SKM-1 treated with dmso at 0.1 percent for 144 hours (cell line): ENCODE measurements around the gene TP73.
"Not testable (repeated sequence)": the region's sequence is repeated elsewhere in the genome, so short reads cannot be mapped to it uniquely, and the experiment has no call there.

Source experiments
- DNase-seq: peaks from one replicate; lab custom pipeline; 2025; ENCODE audit not compliant: unreplicated experiment; lab: John Stamatoyannopoulos, UW

TP73 gene

GRCh38 chr1:3741566-3742438, 89.5 kb downstream of the TP73 start:
- DNase-seq, result no peak

- no peak for DNase-seq
Measured at GRCh38 chr1:3742439-3743298, 90.4 kb downstream of the TP73 start.

DNA sequence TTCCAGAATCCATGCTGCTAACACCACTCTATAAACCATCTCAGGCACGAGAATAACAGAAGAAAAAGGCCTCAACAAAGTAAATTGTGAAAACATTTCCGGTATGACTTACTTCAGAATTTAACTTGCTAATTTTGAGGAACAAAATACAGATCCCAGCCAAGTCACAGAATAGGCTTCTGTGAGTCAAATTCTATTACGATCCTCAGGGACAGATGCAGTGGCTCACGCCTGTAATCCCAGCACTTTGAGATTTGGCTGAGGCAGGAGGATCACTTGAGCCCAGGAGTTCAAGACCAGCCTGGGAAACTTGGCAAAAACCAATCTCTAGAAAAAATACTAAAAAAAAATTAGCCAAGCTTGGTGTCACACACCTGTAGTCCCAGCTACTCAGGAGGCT, 91.1 kb downstream of the TP73 start:
- DNase-seq, result no peak

GRCh38 chr1:3743826-3744225, 91.5 kb downstream of the TP73 start:
- no peak for DNase-seq

DNA sequence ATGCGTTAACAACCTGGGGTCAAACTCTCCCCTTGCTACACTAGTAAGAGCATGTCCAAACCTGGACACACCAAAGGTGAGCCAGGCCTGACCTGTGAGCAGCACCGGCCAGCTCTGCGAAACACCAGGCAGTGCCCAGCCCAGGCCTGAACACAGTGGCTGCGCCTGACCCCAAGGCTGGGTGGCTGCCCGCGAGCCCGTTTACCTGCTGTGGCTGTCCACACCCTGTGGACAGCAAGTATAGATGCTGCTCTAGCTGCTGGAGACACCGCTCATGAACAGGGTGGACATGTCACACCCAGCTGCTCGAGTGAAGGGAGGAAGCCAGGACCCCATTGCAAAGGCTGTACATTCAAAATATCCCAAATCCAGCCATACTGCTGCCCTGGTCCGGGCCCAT, 92.3 kb downstream of the TP73 start:
- no peak for DNase-seq

DNA sequence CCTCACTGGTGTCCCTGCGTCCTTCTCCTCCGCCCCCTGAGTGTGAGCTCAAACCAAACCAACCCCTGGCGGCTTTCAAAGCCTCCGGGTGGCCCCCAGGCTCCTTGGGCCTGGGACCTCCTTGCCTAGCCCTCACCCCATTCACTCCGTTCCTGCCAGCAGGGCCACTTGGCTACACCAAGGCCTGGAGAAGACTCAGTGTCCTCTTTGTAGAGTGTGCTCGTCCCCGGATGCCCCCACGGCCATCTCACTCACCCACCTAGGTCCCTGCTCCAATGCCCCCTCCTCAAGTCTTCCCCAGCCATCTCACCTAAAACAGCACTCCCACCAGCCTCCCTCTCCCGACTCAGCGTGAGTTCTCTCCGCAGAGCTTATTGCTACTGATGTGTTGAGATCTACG, 92.8 kb downstream of the TP73 start:
- no peak for DNase-seq

DNA sequence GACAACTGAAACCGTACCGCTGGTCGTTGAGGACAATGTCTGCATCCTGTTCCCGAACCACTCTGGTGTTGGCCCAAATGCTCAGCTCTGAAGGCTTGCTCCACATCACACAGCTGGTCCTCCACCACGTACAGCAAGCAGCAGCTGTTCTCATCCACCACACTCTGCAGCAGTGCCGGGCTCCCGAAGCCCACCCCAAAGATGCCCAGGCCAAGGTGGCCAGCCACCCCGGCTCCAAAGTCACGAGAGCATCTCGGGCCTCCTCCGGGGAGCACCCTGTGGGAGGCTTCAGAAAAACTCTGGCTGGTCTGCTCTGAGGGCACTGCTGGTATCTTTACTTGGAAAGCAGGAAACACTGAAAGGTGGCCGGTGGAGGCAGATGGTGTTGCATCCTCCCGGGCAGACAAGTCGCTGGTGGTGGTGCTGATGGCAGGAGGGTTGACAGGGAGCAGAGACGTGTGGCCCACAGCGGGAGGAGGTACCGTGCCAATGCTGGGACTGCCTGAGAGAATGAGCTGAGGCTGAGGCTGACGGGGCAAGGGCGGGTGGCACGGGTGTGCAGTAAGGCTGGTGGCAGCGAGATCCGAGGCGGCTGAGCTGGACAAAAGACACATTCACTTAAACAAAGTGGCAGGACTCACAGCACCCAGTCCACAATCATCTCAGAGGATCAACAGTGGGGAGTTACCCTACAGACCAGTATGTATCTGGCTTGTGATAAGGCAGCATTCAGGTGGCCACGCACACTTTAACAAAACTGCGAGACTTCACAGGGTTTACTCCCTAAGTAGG, 93.5 kb downstream of the TP73 start:
- no peak for DNase-seq

DNA sequence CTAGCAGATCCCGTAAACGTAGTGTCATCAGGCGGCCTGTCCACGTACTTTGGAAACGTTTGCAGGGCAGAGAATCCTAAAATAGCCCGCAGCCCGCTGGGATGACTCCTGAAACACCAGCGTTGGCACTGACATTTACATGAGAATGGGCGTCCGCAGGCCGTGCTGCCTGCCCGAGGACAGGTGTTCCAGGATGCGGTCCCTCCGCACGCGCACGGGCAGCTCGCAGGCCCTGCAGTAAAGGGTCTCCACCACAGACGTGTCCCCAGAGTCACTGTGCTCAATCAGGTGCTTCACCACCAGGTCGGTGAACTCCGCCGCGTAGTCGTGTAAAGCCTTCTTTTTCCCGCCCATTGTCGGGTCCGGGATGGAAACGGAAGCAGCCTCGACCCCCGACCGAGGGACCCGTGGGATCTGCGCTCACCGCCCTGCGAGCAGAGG, 94.1 kb downstream of the TP73 start:
- no peak for DNase-seq

- no peak for DNase-seq
Measured at GRCh38 chr1:3746830-3747521, 94.7 kb downstream of the TP73 start.

GRCh38 chr1:3747522-3747848, 95.2 kb downstream of the TP73 start:
- no peak for DNase-seq

GRCh38 chr1:3747903-3748302, 95.6 kb downstream of the TP73 start:
- DNase-seq, result no peak

DNA sequence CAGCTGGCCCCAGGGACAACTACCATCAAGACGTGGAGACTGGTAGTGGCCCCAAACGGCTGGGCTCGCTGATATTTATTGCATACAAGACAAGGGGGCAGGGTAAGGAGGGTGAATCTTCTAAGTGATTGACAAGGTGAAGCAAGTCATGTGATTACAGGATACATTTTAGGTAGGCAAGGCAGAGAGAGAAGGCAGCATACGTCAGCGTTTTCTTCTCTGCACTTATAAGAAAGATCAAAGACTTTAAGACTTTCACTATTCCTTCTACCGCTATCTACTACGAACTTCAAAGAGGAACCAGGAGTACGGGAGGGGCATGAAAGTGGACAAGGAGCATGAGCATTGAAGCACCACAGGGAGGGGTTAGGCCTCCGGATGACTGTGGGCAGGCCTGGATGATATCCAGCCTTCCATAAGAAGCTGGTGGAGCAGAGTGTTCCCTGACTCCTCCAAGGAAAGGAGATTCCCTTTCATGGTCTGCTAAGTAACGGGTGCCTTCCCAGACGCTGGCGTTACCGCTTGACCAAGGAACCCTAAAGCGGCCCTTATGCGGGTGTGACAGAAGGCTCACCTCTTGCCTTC, 96.1 kb downstream of the TP73 start:
- DNase-seq, result not testable (repeated sequence)

DNA sequence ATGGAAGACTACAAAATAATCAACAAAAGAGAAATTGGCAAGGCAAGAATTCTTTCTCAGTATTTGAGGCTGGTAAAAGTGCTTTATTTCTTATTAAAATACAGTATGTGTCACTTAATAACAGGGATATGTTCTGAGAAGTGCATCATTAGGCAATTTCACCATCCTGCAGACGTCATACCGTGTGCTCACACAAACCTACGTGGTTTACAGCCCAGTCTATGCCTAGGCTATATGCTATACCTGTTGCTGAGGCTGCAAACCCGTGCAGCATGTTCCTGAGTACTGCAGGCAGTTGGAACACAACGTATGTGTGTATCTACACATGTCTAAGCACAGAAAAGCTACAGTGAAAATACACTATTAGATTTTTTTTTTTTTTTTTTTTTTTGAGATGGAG, 97.2 kb downstream of the TP73 start:
- no peak for DNase-seq

- no peak for DNase-seq
Measured at GRCh38 chr1:3750741-3751140, 98.4 kb downstream of the TP73 start.

GRCh38 chr1:3752400-3752945, 100.2 kb downstream of the TP73 start, which contains the start of gene CCDC27:
CCDC27 (plus strand) TSS chr1:3752450; CDS start chr1:3752482, 32 bp downstream.
- no peak for DNase-seq

DNA sequence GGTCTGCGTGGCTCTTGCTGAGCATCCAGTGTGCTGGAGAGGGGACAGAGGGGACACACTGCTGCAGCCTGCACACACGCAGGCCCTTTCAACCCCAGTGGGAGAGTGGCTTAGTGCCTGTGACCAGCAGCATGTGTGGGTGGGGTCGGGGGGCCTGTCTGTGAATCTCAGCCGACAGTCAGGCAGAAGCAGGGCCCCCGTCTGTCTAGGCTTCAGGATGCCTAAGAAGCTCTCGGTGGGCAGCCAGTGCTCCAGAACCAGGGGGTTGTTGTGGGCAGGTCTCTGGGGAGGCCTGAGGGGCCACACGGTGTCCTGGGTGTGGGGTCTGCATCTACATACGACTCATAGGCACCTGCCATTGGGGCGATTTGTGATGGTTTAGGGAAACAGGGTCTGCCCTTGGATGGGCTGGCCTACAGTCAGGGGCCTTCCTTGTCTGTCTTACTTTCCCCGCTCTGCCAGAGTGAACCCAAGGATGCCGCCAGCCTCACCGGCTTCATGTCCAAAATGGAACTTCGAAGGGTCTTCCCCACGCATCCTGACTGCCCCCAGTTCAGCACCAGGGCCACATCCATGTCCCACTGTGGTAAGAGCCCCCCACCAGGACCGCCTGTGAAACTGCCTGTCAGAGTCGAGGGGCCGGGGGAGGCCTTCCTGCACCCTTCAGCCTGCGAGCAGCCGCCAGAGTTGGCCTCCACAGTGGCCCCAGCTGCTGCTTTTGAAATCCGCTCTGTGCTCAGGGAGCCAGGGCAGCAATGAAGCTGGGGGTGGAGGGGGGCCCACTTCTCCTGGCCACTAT, 101.5 kb downstream of the TP73 start:
- no peak for DNase-seq

DNA sequence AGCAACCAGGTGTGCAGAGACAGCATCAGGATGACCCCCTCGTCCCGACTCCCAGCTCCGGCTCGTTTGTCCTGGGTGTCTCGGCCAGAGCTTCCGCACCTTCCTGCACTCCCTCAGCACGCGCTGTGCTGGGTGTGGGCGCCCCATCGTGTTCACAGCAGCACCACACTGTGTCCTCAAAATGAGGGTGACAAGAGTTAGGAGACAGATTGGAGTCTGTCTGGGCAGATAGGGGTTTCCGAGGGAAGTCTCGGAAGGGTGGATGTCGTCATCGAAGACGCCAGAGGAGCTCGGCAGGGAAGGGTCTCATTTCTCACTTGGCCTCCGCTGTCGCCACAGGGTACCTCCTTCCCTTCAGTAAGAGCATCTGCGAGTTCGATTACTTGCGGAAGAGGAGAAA, 104.1 kb downstream of the TP73 start:
- DNase-seq, result no peak

DNA sequence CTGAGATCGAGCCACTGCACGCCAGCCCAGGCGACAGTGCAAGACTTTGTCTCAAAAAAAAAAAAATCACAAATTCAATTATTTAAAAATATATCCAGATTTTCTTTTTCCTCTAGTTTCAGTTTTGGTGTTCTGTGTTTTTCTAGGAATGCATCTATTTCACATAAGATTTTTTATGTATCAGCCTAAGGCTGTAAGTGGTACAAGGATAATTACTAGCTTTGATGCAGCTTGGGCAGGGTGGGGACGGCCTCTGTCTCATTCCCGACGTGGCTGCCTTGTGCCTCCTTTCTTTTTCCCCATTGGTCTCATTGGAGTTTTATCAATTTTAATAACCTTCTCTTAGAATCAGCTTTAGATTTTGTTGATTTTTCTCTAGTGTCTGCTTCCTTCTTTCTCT, 106.8 kb downstream of the TP73 start:
- DNase-seq, result no peak

DNA sequence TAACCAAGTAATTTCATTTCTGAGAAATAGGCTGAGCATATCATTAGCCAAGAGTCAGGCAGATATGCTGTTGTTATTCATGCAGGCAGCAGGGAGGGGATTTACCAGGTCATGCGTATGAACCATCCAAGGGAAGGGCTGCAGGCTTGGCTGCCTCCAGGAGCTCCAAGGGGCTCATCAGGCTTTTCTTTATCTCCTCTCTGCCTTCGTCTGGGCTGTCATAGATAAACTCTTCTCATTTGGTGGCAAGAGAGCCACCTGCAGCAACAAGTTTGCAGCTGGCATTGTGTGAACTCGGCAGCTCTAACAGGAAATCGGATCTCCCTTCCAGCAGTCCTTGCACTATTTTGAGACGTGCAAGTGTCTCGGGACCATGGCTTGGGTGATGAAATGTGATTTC, 107.5 kb downstream of the TP73 start:
- DNase-seq, result no peak
